ENCODE results near the gene LGR4.

LGR4 gene

GRCh38 chr11:27423125-27423524 is 49.5 kb downstream of the LGR4 start:
- DNase-seq: peak; percentile 27

GRCh38 chr11:27421819-27422494 is 50.6 kb downstream of the LGR4 start:
- DNase-seq: no peak

GRCh38 chr11:27420722-27421572 is 51.6 kb downstream of the LGR4 start:
- DNase-seq: no peak

- DNase-seq: no peak
These were observed 52.4 kb downstream of the LGR4 start for GRCh38 chr11:27420217-27420616.

GRCh38 chr11:27418356-27418755 is 54.2 kb downstream of the LGR4 start:
- DNase-seq: no peak

GRCh38 chr11:27416568-27417176 is 55.9 kb downstream of the LGR4 start:
- peak; percentile 13 for DNase-seq

- no peak for DNase-seq
These were observed 57.9 kb downstream of the LGR4 start for GRCh38 chr11:27414644-27415043.

GRCh38 chr11:27413218-27413617 is 59.4 kb downstream of the LGR4 start:
- no peak for DNase-seq

GRCh38 chr11:27412192-27412691 is 60.3 kb downstream of the LGR4 start:
- DNase-seq: no peak

GRCh38 chr11:27411328-27411727 is 61.3 kb downstream of the LGR4 start:
- no peak for DNase-seq

- no peak for DNase-seq
These were observed 62.3 kb downstream of the LGR4 start for GRCh38 chr11:27410272-27410671.

- no peak for DNase-seq
These were observed 62.8 kb downstream of the LGR4 start for GRCh38 chr11:27409742-27410141.

GRCh38 chr11:27409049-27409448 is 63.5 kb downstream of the LGR4 start:
- DNase-seq: no peak

- DNase-seq: no peak
These were observed 64.3 kb downstream of the LGR4 start for GRCh38 chr11:27408246-27408800.

- DNase-seq: no peak
These were observed 65.9 kb downstream of the LGR4 start for GRCh38 chr11:27406498-27407354.

GRCh38 chr11:27405134-27405533 is 67.5 kb downstream of the LGR4 start:
- no peak for DNase-seq

- DNase-seq: no peak
These were observed 68.2 kb downstream of the LGR4 start for GRCh38 chr11:27404427-27404826.

- no peak for DNase-seq
These were observed 69.4 kb downstream of the LGR4 start for GRCh38 chr11:27403195-27403594.

GRCh38 chr11:27402450-27402849 is 70.1 kb downstream of the LGR4 start:
- no peak for DNase-seq

- DNase-seq: peak; percentile 5
These were observed 70.7 kb downstream of the LGR4 start for GRCh38 chr11:27401833-27402316.

- DNase-seq: no peak
These were observed 71.2 kb downstream of the LGR4 start for GRCh38 chr11:27401280-27401832.

GRCh38 chr11:27398400-27398770 is 74.2 kb downstream of the LGR4 start:
- no peak for DNase-seq
